AG09319 (cell line): ENCODE results near the gene C3orf22.

Experiments
- DNase-seq: peaks from one replicate; pipeline ENCODE4 v3.0.0-alpha.2; 2010; ENCODE audit warnings: low read depth; ENCODE audit errors: extremely low read depth
- TF ChIP-seq, protein P1 (sequence below): IDR thresholded peaks from 2 replicates; pipeline ENCODE4 v1.5.1; 2011; ENCODE audit warnings: low read depth, mild to moderate bottlenecking, inconsistent platforms, low read length, moderate library complexity

Gene C3orf22

DNA sequence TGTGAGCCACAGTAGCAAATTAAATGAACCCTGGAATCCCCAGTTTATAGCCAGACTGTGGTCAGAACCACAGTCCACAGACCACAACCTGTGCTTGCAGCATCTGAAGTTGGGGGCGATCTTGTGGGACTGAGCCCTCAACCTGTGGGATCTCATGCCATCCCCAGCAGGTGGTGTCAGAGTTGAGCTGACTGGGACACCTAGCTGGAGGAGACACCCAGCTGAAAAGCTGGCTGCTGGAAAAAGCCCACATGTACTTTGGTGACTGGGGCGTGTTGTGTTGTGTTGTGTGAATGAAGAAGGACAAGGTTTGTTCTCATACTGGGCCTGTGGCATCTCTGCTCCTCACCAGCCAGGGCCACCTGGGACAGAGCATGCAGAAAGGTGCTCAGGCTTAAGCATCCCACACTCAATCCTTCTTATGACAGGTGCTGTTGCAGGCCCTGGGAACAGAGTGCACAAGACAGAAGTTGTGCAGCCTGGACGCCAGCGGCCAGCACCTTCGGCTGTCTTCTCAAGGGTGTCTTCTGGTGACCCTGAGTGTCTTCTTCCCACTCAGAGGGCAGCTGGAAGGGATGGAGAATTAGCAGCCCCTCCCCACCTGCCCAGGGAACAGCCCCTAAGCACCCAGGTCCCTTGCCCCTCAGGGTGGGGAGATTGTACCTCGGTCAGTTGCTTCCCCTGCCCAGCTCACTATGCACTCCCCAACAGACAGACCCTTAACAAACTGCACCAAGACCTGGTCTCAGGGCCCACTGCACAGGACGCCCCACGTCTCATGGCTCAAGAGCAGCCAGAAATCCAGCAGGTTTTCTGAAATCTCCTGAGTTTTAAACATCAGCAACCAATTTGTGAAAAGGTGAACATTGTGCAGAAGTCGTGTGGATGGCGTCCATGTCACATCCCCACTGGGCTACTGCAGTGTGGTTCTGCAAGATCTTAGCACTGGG lies 39.0 kb downstream of the C3orf22 start:
- TF ChIP-seq, protein P1, sequence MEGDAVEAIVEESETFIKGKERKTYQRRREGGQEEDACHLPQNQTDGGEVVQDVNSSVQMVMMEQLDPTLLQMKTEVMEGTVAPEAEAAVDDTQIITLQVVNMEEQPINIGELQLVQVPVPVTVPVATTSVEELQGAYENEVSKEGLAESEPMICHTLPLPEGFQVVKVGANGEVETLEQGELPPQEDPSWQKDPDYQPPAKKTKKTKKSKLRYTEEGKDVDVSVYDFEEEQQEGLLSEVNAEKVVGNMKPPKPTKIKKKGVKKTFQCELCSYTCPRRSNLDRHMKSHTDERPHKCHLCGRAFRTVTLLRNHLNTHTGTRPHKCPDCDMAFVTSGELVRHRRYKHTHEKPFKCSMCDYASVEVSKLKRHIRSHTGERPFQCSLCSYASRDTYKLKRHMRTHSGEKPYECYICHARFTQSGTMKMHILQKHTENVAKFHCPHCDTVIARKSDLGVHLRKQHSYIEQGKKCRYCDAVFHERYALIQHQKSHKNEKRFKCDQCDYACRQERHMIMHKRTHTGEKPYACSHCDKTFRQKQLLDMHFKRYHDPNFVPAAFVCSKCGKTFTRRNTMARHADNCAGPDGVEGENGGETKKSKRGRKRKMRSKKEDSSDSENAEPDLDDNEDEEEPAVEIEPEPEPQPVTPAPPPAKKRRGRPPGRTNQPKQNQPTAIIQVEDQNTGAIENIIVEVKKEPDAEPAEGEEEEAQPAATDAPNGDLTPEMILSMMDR: no peak
- no peak for DNase-seq

DNA sequence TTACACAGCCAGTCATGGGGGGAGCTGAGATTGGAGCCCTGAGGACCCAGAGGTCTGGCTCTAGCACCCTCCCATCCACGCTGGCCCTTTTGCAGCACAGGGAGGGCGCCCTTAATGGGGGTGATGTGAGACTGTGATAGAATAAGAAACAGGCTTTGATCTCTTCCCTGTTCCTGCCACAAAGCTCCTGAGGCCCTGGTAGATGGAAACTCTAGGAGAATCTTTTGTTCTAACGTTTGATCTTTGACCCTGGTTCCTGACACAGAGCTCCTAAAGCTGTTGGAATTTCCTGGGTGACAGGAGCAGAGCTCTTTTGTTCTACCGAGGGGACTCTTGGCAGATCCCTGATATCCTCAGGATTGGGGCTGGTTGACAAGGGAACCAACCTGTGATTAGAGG lies 40.0 kb downstream of the C3orf22 start:
- DNase-seq: no peak
- TF ChIP-seq, protein P1: no peak

DNA sequence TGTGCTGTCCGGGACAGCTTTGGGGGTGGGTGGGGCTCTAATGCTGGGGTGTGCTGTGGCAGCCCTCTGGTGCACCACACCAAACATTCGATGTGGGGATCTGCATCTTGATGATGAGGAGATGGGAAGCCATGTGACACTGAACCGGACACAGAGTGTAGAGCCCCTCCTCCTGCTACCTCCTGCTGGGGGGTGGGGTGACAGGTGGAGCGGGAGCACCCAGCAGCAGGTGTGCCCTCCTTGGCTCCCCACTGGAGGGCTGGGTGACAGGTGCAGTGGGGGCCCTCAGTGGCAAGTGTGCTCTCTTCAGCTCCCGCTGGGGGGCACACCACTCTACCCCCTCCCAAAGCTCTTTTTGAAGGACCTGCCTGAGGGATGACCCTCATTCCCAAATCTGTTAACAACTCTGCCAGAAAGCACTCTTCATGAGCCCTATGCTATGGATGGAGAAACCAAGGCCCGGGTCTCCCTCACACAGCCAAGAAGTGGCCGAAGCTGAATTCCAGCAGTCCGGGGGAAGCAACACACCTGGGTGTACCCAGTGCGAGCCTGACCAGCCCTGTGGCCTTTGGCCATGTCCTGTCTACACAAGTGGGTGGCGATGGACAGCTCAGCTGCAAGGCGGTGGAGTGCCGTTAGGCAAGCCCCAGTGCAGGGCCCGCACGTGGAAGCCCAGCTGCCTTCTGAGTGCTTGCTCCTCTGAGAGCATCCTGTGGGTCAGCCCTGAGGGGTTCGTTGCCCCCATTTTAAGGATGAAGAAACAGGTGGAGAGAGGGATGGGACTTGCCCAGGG lies 40.5 kb downstream of the C3orf22 start:
- TF ChIP-seq, protein P1: no peak
- no peak for DNase-seq

DNA sequence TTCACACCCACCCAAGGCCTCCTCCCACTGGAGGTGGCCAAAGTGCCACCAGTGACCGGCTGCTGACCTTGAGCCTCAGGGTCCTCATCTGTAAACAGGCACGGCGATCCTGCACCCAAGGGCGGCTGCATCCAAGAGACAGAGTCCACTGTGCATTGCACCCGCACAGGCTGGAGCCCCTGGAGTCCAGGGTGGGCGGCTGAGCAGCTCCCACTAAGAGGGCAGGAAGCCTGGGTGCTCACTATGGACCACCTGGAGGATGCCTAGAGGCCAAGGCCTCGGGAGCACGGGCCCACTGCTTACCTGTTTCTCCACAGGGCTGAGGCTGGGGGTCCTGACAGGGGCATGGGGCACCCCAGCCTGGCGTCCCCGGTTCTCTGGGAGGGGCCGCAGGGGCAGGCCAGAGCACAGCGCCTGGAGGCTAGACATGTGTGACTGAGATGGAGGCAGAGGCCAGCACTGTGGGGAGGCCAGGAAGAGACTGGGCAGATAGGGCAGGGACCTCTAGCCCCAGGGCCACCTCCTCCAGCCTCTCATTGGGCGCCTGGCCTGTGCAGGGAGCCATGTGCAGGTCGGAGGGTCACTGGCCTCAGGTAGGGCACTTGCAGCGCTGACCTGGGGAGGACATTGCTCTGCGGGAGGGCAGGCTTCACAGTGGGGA lies 41.3 kb downstream of the C3orf22 start, which contains the start of gene UROC1:
TSS of gene UROC1 (minus strand) at position 483 of the 661 bp plus-strand sequence. CDS start at position 429, 54 bp downstream.
- DNase-seq: no peak
- TF ChIP-seq, protein P1: no peak

DNA sequence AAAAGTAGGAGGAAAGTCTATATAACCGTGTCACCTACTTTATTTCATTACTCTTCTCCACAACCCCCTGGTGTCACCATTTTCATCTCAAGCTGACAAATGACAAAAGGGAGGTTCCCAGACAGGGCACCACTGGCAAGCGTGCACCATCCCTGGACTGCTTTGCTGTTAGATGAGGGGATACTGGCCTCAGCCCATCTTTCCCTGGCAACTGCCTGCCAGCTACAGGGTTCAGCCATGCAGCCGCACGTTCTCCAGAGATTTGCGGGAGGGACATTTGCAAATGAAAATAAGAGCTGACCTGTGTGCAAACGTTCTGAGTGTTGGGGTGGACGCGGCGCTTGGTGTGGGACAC lies 41.8 kb downstream of the C3orf22 start:
- TF ChIP-seq, protein P1: no peak

DNA sequence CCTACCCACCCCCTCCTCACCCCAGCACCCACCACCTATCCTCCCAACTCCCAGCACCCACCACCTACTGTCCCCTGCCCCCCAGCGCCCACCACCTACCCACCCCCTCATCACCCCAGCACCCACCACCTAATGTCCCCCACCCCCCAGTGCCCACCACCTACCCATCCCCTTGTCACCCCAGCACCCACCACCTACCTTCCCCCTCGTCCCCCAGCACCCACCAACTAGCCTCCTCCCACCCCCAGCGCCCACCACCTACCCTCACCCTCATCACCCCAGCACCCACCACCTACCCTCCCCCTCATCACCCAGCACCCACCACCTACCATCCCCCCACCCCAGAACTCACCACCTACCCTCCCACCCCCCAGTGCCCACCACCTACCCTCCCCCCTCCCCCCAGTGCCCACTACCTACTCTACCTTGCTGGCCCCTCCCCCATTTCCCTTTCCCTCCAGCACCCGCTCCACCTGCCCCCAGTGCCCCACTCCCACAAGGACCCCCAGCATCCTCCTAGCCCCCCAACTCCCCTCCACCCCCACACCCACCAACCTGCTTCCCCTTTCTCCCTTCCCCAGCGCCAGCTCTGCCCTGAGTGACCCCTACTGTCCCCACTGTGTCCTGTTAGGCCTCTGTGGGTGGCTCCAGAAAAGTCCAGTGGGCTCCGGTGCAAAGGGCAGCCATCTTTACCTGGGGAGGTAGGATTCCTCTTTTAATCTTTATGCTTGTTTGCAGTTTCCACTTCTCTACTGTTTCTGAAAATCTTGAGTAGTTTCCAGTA lies 42.4 kb downstream of the C3orf22 start:
- TF ChIP-seq, protein P1: no peak
- no peak for DNase-seq

More for the DNA sequence above, 41.8 kb downstream of the C3orf22 start:
- DNase-seq: no peak
